IPS-NIHi7 (cell line): ENCODE measurements around the gene GSN.

Experiments
- DNase-seq: peaks from one replicate; pipeline ENCODE4 v3.0.0; 2012; ENCODE audit warnings: mixed read lengths; ENCODE audit errors: extremely low spot score

The GSN gene

DNA sequence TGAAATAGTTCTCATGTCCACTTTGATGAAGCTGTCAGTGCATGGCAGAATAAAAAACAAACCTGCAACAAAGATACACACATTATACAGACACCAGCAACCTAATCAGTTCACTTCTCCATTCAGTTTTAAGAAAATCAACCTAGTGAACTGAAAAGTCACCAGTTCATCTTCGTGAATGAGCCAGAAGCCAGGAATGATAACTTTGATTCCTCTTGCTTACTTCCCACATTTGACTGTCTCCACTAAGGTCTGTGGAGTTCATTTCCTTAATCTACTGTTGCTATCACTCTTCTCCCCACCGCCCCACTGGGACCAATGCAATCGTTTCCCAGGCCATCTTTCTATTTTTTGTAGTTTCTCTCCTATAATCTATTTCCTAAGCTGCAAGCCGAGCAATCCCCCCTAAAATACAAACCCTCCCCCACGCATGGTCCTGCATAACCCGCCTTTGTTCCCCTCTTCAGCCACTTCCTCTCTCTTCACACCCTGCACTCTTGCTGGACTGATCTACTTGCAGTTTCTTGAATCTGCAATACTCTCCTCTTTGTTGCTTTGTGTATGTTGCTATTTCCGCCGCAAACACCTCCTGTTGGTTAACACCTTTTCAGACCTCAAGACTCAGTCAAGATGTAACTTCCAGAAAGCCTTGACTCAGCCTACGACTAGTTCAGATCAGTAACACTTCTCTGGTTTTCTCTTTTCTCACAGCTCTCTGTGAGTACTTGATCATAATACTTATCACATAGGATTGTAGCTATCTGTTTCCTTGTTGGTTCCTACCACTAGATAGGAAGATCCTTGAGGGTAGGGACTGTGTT, 85.5 kb downstream of the GSN start:
- DNase-seq = no peak

DNA sequence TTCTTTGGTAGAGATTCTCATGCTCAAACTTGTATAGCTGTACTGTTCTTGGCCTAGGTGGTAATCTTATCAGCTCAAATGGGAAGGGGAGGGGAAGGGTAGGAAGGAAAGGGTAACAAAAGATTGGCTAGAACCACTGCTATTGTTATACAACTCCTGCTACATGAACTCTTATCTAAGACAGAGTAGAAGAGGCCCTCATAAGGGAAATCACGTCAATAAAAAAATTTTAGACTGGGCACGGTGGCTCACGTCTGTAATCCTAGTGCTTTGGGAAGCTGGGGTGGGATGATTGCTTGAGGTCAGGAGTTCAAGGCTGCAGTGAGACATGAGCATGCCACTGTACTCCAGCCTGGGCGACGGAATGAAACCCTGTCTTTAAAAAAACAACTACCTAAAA, 86.2 kb downstream of the GSN start:
- DNase-seq = no peak

DNA sequence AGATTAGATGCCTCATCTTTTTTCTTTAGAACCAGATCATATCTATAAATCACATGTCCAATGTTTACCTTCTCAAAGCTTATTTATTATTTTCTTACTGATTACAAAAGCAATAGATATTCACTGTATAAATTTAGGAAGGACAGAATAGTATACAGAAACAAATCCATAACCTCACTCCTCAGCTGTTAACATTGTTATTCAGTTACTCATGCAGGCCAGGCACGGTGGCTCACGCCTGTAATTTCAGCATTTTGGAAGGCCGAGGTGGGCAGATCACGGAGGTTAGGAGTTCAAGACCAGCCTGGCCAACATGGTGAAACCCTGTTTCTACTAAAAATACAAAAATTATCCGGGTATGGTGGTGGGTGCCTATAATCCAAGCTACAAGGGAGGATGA, 86.8 kb downstream of the GSN start:
- DNase-seq = no peak

DNA sequence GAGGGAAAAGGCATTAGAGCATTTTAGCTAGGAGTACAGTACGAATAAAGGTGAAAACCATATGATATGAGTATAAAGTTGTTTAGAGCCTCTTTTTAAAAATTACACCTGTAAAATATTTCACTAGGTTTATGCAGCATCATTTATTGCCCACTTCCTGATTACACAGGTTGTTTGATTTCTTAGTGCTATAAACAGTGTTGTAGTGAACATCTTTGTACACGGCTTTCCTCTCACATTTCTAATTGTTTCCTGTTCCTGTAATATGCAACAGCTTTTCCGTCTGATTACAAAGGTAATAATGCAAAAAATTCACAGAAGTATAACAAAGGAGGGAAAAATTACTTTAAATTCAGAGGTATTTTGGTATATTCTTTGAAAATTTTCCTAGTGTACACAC, 89.0 kb downstream of the GSN start:
- no peak for DNase-seq

DNA sequence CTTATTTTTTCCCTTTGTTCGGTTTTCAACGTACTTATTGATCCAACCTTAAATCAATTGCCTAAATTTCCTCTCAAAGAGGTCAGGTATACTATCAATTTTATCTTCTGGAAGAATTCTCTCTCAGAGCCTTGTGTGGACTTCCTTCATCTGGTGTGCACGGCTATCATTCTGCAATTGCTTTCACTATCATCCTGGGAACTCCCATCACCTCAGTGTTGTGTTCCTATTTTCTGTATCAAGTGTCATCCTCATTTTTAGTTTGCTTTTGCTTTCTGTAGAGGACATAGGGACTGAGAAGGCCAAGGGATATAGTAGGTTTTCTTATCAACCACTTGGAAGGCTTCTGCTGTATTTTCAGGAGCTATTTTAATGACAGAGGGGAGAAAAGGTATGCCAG, 90.8 kb downstream of the GSN start:
- DNase-seq = no peak

DNA sequence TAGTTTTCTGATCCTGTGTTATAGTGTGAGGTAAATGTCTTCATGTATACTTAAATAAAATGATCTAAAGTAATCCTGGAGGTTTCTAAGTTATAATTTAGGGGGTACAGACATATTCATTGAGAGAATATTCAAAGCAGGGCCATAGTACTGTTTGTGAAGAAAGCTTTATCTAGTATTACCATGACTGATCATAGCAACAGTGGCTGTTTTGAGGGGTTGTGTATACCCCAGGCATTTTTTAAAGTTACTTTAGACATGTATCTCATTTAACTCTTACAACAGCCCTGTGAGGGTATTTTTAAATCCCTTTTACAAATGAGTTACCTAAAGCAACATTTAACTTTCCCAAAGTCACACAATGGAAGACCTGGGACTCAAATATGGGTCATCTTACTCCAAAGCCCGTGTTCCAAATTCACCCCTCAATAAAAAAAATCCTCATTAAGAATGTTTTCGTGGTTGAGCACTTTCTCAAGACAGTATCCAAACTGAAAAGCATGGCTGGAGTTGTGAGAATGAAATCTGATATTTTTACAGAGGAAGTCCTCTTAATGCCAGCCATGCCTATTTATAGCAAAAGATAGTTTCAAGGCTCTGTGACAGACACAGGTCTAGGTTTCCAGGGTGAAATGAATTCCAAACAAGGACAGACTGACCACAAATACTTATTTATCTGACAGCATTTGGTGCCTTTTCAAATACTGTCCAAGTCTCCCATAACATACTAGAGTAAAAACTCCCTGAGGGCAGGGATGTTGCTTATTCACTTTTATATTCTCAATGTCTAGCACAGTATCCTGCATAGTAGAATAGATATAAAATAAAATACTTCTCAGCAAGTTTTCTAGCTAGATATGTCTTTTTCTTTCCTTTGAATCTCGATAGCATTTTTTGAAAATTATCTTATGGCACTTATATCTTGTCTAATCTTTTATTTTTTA, 91.7 kb downstream of the GSN start:
- no peak for DNase-seq

DNA sequence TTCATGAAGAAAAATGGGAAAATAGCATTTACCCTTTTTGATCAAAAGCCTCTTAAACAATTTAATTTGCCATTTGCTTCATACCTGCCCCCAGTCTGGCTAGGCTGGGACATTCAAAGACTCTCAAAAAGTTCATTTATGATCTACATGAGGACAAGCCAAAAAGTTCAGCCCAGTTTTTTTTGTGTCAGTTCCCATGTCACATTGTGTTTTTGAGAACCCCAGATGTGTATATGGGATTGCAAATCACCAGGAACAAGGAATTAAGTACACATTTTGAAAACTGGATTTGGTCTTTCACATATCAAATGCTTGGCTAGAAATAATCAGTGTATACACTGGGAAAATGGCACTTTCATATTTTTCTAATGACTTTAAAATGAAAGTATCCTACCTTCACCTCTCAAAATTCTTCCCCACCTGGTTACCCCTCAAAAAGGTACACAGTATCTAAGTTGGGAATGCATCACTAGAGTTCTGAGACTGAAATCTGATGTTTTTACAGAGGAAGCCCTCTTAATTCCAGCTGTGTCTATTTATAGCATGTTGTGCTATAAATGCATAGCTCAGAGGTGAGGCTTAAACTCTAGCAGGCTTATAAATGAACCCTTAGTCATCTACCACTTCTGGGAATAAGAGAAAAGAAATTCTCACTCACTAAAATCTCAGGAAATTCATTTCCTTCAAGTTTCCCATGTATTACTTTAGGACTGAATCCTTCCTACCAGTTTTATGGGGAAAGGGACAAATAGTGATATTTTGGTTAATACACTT, 92.8 kb downstream of the GSN start:
- DNase-seq = no peak

DNA sequence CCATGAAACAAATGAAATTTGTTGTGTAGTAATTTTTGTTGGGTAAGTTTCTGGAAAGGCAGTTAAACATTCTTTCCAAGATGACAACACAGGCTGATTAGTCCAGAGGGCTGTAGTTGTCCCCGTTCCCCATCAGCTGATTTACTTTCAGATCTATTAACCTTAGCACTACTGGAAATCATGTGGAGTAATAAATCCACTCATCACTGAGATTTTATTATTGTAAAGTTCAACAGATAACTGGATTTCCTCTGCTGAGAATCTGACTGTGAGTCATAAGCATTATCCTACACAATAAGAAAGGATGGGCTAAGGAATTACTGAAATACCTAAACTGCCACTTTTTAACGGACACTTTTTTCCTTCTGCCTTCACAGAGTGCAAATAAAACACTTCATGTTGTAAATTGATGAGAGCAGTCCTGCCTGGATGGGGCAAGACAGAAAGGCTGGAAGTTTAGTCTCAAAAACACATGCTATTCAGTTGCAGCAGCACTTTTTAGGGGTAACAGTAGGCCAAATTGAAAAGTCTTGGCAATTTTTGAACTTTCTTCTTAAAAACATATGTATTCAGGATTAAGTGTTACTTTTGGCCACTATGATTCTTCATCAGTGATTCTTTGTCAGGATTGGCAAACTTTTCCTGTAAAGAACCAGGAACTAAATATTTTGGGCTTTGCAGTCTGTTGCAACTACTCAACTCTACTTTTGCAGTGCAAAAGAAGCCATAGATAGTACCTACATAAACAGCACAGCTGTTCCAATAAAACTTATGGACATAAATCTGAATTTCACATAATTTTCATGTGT, 95.1 kb downstream of the GSN start:
- DNase-seq = no peak

DNA sequence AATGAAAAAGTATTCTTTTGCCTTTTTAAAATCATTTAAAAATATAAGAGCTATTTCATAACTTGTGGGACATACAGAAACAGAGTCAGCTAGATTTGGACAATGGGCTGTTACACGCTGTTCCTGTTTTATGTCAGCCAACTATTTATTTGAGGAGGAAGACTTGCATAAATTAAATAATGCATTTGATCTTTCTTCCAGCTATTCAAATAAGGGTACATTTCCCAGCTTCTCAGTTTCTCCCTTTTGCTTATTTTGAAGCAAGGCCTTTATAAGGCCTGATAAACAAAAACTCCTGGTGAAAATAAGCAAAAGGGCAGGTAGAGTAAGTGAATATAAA, 95.6 kb downstream of the GSN start:
- no peak for DNase-seq

DNA sequence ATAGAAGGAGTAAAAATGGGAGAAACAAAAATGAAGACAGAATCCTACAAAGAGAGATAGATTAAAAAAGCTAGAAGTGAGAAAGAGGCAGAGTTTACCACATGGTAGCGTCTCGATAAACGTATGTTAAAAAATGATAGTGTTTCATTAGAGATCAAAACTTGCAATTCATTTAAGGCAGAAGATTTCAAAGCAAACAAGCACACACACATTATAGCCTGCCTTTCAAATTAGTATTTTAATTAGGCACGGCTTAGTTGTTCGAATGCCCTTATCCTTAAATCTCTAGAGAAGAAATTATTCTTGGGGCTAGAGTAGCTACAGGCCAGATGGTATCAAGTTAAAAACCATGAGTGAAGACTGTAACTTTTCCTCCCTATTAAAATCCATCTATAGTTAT, 96.1 kb downstream of the GSN start:
- DNase-seq = no peak

DNA sequence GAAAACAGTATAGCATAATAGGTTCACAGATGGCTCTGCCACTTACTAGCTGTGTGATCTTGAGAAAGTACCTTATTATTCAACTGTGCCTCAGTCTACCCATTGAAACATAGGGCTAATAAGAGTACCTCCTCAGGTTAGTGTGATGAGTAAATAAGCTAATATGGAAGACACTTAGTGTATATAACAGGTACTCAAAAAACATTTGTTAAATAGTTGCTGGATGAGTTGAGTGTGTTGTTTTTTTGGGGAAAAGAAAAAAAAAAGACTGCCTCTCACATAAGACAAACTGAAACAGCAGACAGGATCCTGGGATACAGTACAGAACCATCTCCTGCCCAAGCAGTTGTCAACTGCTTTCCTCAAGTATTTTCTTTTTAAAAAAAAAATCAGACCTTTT, 96.9 kb downstream of the GSN start:
- no peak for DNase-seq

DNA sequence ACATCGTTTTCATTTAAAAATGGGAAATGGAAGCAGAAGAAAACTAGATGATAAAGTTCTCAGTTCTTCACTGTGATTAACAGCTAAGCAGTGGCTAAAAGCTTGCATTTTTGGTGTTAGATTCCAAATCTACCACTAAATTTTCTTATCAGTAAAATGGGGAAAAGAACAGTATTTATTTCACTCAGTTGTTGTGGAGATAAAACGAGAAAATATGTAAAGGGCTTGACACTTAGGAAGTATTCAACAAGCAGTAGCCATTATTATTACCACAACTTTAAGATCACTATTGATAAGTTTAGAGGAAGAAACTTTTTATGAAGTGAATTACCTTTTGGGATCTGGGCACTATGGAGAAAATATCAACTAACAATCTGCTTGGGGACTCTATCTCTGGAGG, 97.6 kb downstream of the GSN start:
- no peak for DNase-seq

DNA sequence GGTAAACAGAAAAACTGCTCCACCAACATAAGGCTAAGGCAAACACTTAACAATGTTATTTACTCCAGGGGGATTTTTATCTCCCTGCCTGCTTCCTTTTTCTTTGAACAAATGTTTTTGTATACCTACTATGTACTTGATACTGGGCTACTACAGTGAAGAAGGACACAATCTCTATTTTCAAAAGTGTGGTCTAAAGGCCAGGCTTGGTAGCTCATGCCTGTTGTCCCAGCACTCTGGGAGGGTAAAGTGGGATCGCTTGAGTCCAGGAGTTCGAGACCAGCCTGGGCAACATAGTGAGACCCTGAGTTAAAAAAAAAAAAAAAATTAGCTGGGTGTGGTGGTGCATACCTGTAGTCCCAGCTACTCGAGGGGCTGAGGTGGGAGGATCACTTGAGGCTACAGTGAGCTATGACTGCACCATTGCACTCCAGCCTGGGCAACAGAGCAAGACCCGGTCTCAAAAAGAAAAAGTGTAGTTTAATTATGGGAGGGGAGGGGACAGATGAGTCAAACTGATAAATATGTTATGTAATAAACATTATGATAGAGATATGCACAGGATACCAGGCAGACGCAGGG, 98.7 kb downstream of the GSN start:
- DNase-seq = no peak

DNA sequence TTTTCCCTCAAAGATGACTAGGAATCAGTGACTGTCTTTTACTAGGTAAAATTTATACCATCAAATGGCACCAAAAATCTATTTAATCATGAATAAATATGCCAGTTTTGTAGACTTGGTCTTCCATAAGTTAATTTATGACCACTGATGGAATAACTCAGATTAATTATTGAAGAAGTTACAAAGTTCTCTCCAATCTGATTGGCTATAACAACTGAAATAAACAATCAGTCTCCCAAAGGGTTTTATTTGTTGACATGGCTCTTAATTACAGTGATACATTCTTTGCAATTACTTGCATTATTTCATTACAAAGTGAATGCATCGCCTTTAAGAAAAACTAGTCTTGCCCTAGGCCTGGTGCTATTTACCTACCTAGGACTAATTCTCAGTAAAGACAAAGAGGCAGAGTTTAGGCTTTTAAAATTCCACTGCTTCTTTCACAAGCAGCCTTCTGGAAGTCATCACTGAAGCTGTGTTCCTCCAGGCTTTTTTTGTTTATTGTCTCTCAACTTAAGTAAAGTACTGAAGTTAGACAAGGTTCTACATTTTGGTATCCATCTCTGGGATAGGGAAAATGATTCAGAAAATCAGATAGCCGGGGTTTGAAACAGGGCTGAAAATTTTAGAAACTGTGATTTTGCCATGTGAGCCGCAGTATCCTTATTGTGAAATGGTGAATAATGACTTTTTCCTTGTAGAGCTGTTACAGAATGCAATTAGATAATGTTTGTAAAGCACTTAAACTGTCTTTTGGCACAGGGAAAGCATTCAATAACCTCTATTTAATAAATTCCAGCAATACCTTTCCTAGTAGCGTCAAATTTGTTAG, 99.6 kb downstream of the GSN start:
- no peak for DNase-seq

DNA sequence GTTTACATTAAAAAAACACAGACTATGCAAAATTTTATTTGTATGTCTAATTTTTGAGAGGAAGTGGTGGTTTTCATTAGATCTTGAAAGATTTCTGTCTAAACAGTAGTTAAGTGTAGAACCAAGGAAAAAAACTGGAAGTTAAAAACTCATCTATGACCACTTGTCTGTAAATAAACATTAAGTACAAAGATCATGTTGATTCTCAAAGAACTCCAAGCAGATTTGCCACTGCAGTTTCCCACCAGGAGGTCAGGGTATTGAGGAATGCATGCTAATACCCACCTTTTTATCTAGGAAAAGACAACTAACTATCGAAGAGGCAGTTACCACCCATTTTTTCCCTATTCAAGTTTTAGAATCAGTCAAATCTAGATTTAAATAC, 100.2 kb downstream of the GSN start:
- DNase-seq = no peak

DNA sequence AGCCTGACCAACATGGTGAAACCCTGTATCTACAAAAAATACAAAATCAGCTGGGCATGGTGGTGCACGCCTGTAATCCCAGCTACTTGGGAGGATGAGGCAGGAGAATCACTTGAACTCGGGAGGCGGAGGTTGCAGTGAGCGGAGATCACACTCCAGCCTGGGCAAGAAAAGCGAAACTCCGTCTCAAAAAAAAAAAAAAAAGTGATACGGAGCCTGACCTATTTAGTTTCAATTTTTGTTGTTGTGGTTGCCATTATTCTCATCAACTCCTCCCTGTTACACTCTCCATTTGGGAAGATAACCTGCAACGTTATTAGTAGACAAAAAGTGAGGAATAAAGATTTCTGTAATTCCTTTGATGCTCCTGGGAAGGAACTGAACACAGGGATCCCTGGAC, 100.8 kb downstream of the GSN start:
- DNase-seq = no peak

DNA sequence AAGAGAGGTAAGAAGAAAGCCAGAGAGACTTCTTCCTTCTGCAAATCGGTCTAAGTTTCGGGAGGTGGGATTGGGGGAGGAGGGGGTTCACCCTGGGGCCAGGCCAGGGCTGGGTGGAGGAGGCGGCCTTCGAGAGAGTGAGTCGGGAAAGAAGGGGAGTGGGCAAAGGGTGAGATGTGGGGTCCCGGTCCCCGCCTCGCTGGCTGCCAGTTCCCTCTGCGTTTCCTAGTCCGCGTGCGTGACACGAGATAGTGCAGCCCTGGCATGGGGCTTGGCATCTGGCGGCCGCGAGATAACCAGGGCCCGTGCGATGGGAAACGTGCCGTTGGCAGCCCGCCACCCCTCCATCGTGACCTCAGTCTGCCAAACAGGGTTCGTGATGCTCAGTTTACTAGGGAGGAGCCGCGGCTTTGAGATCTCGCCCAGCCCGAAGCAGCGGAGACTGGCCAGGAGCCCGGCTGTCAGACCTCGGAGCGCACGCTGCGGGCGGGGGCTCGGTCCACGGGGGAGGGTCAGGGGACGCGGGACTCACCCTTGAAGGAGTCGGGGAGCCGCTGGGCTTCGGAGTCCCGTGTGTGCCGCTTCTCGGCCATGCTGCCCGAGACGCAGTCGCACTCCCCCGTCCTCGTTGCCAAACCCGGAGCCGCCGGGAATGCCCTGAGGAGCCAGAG, 101.8 kb downstream of the GSN start, which contains the start of gene STOM:
TSS of gene STOM (minus strand) at position 656 of the 671 bp plus-strand sequence. CDS start at position 593, 63 bp downstream.
- DNase-seq = no peak

DNA sequence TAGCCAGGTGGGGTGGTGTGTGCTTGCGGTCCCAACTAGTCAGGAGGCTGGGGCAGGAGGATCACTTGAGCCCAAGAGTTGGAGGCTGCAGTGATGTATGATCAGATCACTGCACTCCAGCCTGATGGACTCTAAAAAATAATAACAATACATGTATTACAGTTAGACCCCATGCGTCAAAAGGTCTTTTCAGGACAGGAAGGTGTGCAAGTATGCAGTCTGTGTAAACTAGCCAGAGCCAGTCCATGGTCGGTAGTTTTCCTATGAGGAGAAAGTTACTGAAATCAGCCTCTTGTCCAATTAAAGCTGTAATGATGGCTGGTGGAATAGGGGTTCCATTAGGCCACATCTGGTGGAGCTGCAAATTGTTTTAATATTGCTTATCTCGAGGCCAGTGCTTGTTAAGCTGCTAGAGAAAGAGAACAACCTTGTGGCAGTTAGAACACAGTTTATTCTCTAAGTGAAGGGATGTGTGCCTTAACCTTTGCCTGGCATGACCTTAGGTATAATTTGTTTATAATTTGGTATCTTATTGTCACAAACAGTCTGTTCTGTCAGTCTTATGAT, 103.6 kb downstream of the GSN start:
- no peak for DNase-seq
